B cell (primary cell): ENCODE results near the gene VCL.

Experiments used
- CTCF ChIP-seq: fragments of 200-600 bp; IDR thresholded peaks from one replicate; pipeline ENCODE4 v1.8.0; 2022; ENCODE audit warnings: antibody characterized with exemption, mild to moderate bottlenecking
- EZH2 ChIP-seq: IDR thresholded peaks from 2 replicates; pipeline ENCODE4 v1.6.1; 2012; ENCODE audit warnings: borderline replicate concordance, low read depth, mild to moderate bottlenecking, moderate library complexity, low read length; ENCODE audit not compliant: insufficient read depth, poor library complexity, severe bottlenecking

- TF ChIP-seq CTCF (no peak), EZH2 (no peak)
These were observed 90.8 kb downstream of the VCL start for GRCh38 chr10:74088722-74089121.
